GM19035 (cell line): ENCODE results near the gene PALM.
"Not testable (repeated sequence)": the region's sequence is repeated elsewhere in the genome, so short reads cannot be mapped to it uniquely, and the experiment has no call there.

Experiments
- ATAC-seq: cut with Tn5 transposase; IDR thresholded peaks from one replicate; pipeline ENCODE4 v1.9.1; 2021; ENCODE audit not compliant: unreplicated experiment

The PALM gene

GRCh38 chr19:729965-730668 is 21.4 kb downstream of the PALM start:
- no peak for ATAC-seq

GRCh38 chr19:731000-731399 is 22.3 kb downstream of the PALM start:
- no peak for ATAC-seq

DNA sequence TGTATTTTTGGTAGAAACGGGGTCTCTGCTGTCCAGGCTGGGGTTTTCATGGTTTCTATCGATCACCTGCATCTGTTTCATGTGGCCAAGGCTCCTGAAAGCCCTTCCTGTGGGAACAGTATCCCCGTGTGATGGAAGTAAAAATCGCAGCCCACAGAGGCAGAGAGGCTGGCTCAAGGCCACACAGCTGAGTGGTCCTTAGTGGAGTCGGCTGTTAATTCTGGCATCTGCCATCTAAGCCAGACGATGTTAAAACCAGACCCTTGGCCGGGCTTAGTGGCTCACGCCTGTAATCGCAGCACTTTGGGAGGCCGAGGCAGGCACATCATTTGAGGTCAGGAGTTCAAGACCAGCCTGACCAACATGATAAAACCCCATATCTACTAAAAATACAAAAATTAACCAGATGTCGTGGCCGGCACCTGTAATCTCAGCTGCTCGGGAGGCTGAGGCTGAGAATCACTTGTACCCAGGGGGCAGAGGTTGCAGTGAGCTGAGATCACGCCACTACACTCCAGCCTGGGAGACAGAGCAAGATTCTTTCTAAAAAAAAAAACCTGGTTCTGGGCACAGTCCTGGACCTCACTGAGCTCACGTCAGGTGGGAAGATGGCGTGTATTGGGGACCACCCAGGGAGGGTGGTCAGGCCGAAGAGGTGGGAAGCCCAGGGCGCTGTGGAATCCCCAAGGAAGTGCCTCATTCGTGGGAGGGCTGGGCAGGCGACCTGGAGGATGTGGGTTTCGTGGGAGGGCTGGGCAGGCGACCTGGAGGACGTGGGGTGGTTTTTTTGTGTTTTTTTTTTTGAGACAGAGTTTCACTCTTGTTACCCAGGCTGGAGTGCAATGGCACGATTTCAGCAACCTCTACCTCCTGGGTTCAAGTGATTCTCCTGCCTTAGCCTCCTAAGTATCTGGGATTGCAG is 23.7 kb downstream of the PALM start:
- no peak for ATAC-seq

- no peak for ATAC-seq
These were observed 26.0 kb downstream of the PALM start for GRCh38 chr19:734716-735115.

- no peak for ATAC-seq
These were observed 27.4 kb downstream of the PALM start for GRCh38 chr19:736125-736524.

- no peak for ATAC-seq
These were observed 28.9 kb downstream of the PALM start for GRCh38 chr19:737591-738093.

GRCh38 chr19:738509-739128 is 29.9 kb downstream of the PALM start:
- no peak for ATAC-seq

DNA sequence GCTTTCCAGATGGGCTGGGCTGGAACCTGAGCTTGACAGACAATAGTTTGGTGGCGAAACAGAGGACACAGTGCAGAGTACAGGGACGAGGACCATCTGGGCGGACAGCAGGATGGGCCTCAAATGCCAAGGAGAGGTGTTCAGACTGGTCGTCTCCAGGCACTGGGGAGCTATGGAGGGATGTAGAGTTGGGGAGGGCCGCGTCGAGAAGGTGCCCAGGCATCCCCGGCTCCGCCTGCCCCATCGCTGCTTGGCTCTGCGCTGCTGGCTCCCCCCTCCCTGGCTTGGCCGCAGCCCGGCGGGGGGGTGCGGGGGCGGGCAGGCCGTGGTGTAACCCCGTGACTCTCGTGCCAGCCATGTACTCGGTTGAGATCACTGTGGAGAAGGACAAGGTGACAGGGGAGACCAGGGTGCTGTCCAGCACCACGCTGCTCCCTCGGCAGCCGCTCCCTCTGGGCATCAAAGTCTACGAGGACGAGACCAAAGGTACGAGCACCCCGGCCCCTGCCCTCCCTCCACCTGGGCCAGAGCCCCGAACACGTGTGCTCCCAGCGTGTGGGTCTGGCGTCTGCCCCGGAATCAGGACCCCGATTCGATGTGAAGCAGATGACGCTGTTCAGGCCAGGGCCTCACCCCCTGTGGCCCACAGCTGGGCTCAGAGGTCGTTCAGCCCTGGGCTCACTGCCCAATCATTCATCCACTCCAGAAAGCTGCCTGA is 31.4 kb downstream of the PALM start:
- no peak for ATAC-seq

GRCh38 chr19:740816-741505 is 32.2 kb downstream of the PALM start:
- not testable (repeated sequence) for ATAC-seq

- no peak for ATAC-seq
These were observed 32.9 kb downstream of the PALM start for GRCh38 chr19:741506-742131.

- no peak for ATAC-seq
These were observed 33.9 kb downstream of the PALM start for GRCh38 chr19:742540-743075.

DNA sequence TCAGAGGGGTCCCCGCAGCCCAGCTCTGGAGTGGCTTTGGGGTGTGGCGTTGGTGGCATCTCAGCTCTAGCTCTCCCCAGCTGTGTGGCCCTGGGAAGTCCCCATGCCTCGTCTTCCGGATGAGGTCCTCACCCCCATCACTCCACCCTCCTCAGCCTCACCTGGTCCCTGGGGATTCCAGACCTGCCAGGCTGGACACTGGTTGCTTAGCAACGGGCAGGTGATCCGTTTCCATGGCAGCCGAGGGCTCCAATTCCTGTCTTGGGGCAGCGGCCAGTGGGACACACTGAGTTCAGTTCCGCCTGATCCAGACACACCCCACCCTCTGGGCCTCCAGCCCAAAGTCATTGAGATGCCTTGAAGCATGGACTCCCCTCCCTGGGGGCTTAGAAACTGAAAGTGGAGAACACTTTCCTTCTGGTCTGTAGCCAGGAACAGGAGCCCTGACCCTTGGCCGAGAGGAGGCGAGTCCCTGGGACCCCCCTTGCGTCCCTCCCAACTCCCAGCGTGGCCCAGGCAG is 34.5 kb downstream of the PALM start:
- no peak for ATAC-seq

GRCh38 chr19:745138-745537 is 36.4 kb downstream of the PALM start:
- ATAC-seq = not testable (repeated sequence)

GRCh38 chr19:746208-746819 is 37.6 kb downstream of the PALM start:
- ATAC-seq = no peak

GRCh38 chr19:746956-747355 is 38.2 kb downstream of the PALM start:
- no peak for ATAC-seq

DNA sequence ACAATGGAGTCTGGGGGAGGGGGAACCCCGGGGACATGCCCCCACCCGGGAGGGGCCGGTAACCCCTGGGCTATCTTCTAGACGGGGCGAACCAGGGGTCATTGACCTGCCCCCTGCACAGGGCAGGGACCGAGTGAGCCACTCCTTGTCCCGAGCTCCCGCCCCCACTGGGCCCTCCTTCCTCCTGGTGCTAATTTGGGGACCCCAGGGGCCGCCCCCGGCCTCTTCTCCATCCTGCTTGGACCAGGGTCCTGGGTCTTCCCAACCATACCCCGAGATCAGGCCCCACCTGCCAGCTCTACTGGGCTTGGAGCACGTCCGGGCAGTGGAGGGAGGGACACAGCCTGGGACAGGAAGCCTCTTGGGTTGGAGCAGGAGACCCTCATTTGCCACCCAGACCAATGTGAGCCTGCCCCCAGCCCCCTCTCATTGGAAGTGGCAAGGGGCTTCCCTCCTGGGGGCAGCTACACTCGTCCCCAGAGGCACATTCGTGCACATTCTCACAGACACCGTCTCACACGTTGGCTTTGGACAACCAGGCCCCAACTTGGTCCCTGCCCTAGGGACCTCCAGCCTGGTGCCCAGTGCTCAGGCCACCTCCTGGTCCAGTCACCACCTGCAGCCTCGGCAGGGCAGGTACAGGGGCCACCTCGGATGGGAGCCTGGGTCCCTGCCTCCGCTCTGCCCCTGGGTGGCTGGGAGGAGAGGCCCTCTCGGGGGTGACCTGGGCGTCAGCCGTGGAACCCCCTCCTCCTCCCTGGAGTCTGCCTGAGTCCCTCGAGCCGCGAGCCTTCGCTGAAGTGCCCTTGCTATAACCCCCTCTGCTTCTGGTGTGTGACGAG is 38.9 kb downstream of the PALM start:
- ATAC-seq = no peak

DNA sequence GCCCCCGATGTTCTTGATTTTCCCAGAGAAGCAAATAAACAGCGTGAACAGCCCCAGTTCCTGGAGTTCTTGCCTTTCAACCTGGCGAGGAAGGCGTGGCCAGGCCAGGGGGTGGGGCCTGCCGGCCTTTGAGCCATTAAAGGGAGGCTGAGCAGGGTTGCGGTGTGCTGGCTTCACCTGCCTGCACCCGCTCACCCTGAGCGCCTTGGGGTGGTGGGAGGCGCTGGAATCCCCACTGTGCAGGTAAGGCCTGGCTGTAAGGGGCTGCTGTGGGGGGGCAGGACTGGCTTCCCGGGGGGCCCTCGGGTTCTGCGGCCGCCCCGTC is 39.5 kb downstream of the PALM start:
- no peak for ATAC-seq

DNA sequence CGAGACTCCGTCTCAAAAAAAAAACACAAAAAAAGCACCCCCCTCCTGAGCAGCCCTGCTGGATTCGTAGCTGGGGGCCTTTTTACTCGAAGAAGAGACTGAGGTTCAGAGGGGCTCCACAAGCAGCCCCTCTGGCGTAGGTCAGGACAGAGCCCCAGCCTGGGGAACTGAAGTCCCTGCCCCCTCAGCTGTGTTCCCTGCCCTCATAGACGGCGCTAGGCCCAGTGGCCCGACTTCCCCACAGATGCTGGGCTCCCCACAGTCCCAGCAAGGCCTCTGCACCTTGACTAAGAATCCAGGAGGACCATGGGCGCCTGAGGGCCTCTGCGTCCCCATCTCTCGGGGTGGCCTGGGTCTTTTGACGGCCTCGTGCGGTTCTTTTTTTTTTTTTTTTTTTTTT is 41.1 kb downstream of the PALM start:
- ATAC-seq = no peak
